HEK293 (cell line): ENCODE data around the gene HIP1.
A peak's percentile ranks its signal among the peaks of the same experiment; 100 is the strongest.

Source experiments
- CTCF ChIA-PET: fragments of 350-600 bp; formaldehyde crosslinking; extraction: SDS; loops from one replicate; lab custom pipeline; 2021; ENCODE audit warnings: antibody characterized with exemption; lab: Yijun Ruan, JAX
- POLR2A ChIA-PET: fragments of 300-600 bp; formaldehyde crosslinking; extraction: SDS; loops from one replicate; lab custom pipeline; 2020; ENCODE audit warnings: antibody characterized with exemption, inconsistent platforms; lab: Yijun Ruan, JAX
- H3K27ac ChIP-seq: fragments of 200-500 bp; sonication (Bioruptor generic); 2 replicates; pipeline ENCODE4 v1.5.1; 2014; ENCODE audit warnings: low read depth, low read length, control low read depth, inconsistent platforms; ENCODE audit errors: extremely low read depth
- H3K36me3 ChIP-seq, 2 experiments: fragments of 200-500 bp in 1 of 2; sonication (Bioruptor generic) in 1 of 2; 1 replicate in 1 of 2; 2 replicates in 1 of 2; pipeline ENCODE4 v1.5.1; 2014 to 2017; ENCODE audit warnings: inconsistent platforms in 2 of 2, low read length in 2 of 2; ENCODE audit not compliant: control insufficient read depth in 2 of 2, insufficient read depth in 1 of 2
- H3K4me1 ChIP-seq: fragments of 200-500 bp; sonication (Bioruptor generic); 2 replicates; pipeline ENCODE4 v1.5.1; 2014; ENCODE audit warnings: mild to moderate bottlenecking, low read length, inconsistent platforms; ENCODE audit not compliant: control insufficient read depth, insufficient read depth
- H3K4me3 ChIP-seq: 2 replicates; pipeline ENCODE4 v1.5.1; 2011; ENCODE audit warnings: low read depth, mild to moderate bottlenecking, control low read depth, low read length, moderate library complexity
- H3K9me3 ChIP-seq: fragments of 200-500 bp; sonication (Bioruptor generic); 2 replicates; pipeline ENCODE4 v1.5.1; 2014; ENCODE audit warnings: low read depth, low read length, inconsistent platforms; ENCODE audit not compliant: control insufficient read depth, insufficient read depth
- EGR2 ChIP-seq: fragments of 450-650 bp; formaldehyde crosslinking; IDR thresholded peaks from 2 replicates; pipeline ENCODE4 v1.5.1; 2016; ENCODE audit warnings: low read depth, missing biosample characterization, missing genetic modification characterization
- GLIS1 ChIP-seq: fragments of 450-650 bp; formaldehyde crosslinking; IDR thresholded peaks from 2 replicates; pipeline ENCODE4 v1.5.1; 2016; ENCODE audit warnings: missing biosample characterization, missing genetic modification characterization
- HIC1 ChIP-seq: fragments of 450-650 bp; formaldehyde crosslinking; IDR thresholded peaks from 2 replicates; pipeline ENCODE4 v1.5.1; 2016; ENCODE audit warnings: missing biosample characterization, missing genetic modification characterization
- PRDM10 ChIP-seq: fragments of 450-650 bp; formaldehyde crosslinking; IDR thresholded peaks from 2 replicates; pipeline ENCODE4 v1.5.1; 2016; ENCODE audit warnings: missing biosample characterization, missing genetic modification characterization
- PRDM6 ChIP-seq: fragments of 450-650 bp; formaldehyde crosslinking; IDR thresholded peaks from 2 replicates; pipeline ENCODE4 v1.5.1; 2017; ENCODE audit warnings: missing biosample characterization, missing genetic modification characterization
- SETDB1 ChIP-seq: IDR thresholded peaks from one replicate; pipeline ENCODE4 v1.6.1; 2017; ENCODE audit warnings: mild to moderate bottlenecking, low read length, moderate library complexity, mixed read lengths; ENCODE audit not compliant: insufficient read length
- SP3 ChIP-seq: fragments of 450-650 bp; formaldehyde crosslinking; IDR thresholded peaks from 2 replicates; pipeline ENCODE4 v1.5.1; 2016; ENCODE audit warnings: missing biosample characterization, missing genetic modification characterization
- ZBTB11 ChIP-seq: fragments of 450-650 bp; formaldehyde crosslinking; conservative IDR thresholded peaks from 2 replicates; pipeline ENCODE4 v1.5.1; 2016; ENCODE audit warnings: low read depth, missing biosample characterization, missing genetic modification characterization
- ZBTB17 ChIP-seq: fragments of 450-650 bp; formaldehyde crosslinking; IDR thresholded peaks from 2 replicates; pipeline ENCODE4 v1.5.1; 2016; ENCODE audit warnings: missing biosample characterization, missing genetic modification characterization
- ZNF114 ChIP-seq: fragments of 450-650 bp; formaldehyde crosslinking; IDR thresholded peaks from 2 replicates; pipeline ENCODE4 v1.5.0; 2017; ENCODE audit warnings: missing biosample characterization, missing genetic modification characterization
- ZNF140 ChIP-seq: fragments of 450-650 bp; formaldehyde crosslinking; IDR thresholded peaks from 2 replicates; pipeline ENCODE4 v1.5.1; 2016; ENCODE audit warnings: missing biosample characterization, missing genetic modification characterization
- ZNF214 ChIP-seq: fragments of 450-650 bp; formaldehyde crosslinking; IDR thresholded peaks from 2 replicates; pipeline ENCODE4 v1.5.1; 2017; ENCODE audit warnings: missing biosample characterization, mild to moderate bottlenecking, missing genetic modification characterization, borderline replicate concordance
- ZNF280C ChIP-seq: fragments of 450-650 bp; formaldehyde crosslinking; IDR thresholded peaks from 2 replicates; pipeline ENCODE4 v1.5.1; 2016; ENCODE audit warnings: missing biosample characterization, missing genetic modification characterization
- ZNF423 ChIP-seq: fragments of 450-650 bp; formaldehyde crosslinking; IDR thresholded peaks from 2 replicates; pipeline ENCODE4 v1.5.1; 2016; ENCODE audit warnings: missing biosample characterization, missing genetic modification characterization
- ZNF596 ChIP-seq: fragments of 450-650 bp; IDR thresholded peaks from 2 replicates; pipeline ENCODE4 v1.5.0; 2018; ENCODE audit warnings: missing biosample characterization, mild to moderate bottlenecking, missing genetic modification characterization, moderate library complexity
- ZNF664 ChIP-seq: fragments of 450-650 bp; formaldehyde crosslinking; IDR thresholded peaks from 2 replicates; pipeline ENCODE4 v1.5.1; 2016; ENCODE audit warnings: missing biosample characterization, missing genetic modification characterization
- ZNF670 ChIP-seq: fragments of 450-650 bp; formaldehyde crosslinking; IDR thresholded peaks from 2 replicates; pipeline ENCODE4 v1.5.1; 2016; ENCODE audit warnings: missing biosample characterization, missing genetic modification characterization, low read depth
- ZNF76 ChIP-seq: fragments of 450-650 bp; formaldehyde crosslinking; IDR thresholded peaks from 2 replicates; pipeline ENCODE4; 2016; ENCODE audit warnings: low read depth, missing biosample characterization, missing genetic modification characterization, borderline replicate concordance

The HIP1 gene

GRCh38 chr7:75689246-75690099, 49.3 kb downstream of the HIP1 start:
- H3K4me3 ChIP-seq = no peak overlapping the region
- ChIA-PET POLR2A (no interaction called here), CTCF (interaction anchor here (0.6 to 0.7 kb wide), 2 partner anchors 18 to 1287 kb away, joined by 3 to 5 read pairs; no protein-coding TSS in a partner anchor)
- no peaks in the 10 kb centered on the region for H3K9me3 ChIP-seq
- no peaks in the 10 kb centered on the region for H3K4me1 ChIP-seq
- TF ChIP-seq ZNF596 (tag by site-specific recombination) (no peak), ZNF280C (tag by site-specific recombination) (no peak), ZNF76 (tag by site-specific recombination) (no peak), ZNF114 (tag by site-specific recombination) (no peak), ZBTB17 (no peak), SETDB1 (no peak)
- no peak overlapping the region for H3K27ac ChIP-seq
- H3K36me3 ChIP-seq = no peaks in the 10 kb centered on the region

- H3K36me3 ChIP-seq = no peaks in the 10 kb centered on the region
- no peaks in the 10 kb centered on the region for H3K9me3 ChIP-seq
- ChIA-PET POLR2A (no interaction called here), CTCF (no interaction called here)
- no peaks in the 10 kb centered on the region for H3K4me1 ChIP-seq
- no peak overlapping the region for H3K27ac ChIP-seq
- no peak overlapping the region for H3K4me3 ChIP-seq
- TF ChIP-seq ZNF423 (tag by site-specific recombination) (no peak), ZNF140 (tag by site-specific recombination) (no peak), ZBTB11 (tag by site-specific recombination) (no peak), SETDB1 (no peak), GLIS1 (tag by site-specific recombination) (peak; percentile 30; the same call in 1 of the 2 replicates), EGR2 (tag by site-specific recombination) (no peak), PRDM10 (no peak), ZNF664 (no peak), ZNF670 (tag by site-specific recombination) (no peak), SP3 (tag by site-specific recombination) (no peak), HIC1 (tag by site-specific recombination) (no peak), PRDM6 (tag by site-specific recombination) (no peak), ZNF214 (no peak)
Measured at GRCh38 chr7:75688200-75689136, 50.3 kb downstream of the HIP1 start.
